Brain pericyte (primary cell): Measurements from ENCODE around the gene WNT4.
A peak's percentile ranks its signal among the peaks of the same experiment; 100 is the strongest.
"Not testable (repeated sequence)": the region's sequence is repeated elsewhere in the genome, so short reads cannot be mapped to it uniquely, and the experiment has no call there.

ENCODE experiments used
- DNase-seq: peaks from one replicate; pipeline ENCODE4 v3.0.0-alpha.2; 2012; ENCODE audit warnings: low read depth, low spot score

The WNT4 gene

GRCh38 chr1:22111115-22111514 lies 31.8 kb downstream of the WNT4 start:
- DNase-seq = no peak

GRCh38 chr1:22110016-22110415 lies 32.9 kb downstream of the WNT4 start:
- no peak for DNase-seq

DNA sequence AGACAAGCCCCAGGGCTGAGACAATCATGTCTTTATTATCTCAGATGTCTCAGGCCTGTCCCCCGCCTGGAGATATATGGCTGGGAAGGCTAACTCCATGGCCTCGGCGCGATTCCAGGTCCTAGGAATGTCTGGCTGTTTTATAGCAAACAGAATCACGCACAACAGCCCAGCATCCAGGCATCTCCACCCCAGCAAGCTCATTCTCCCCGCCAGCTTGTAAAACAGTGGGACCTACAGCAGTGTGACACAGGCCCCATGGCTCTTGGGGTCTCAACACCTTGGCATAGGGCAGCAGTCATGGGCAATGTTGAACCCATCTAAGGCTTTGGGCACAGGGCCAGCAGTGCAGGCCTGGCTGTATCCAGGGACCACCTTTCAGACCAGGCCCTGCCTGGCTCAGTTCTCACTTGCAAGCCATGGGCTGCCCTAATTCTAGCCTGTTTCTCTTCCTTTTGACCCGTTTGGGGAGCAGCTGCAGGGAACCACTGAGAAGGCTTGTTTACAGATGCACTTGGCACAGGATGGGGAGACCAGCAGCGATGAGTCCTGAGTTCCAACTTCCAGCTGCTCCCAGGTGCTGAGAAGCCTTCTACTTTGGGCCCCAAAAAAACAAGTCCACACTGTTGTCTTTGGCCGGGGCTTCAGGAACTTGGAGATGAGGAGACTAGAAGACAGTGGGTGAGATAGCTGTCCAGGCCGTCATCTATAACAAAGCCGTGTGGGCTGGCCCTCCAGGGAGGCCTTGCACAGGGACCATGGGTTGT lies 34.4 kb downstream of the WNT4 start:
- peak; percentile 40 for DNase-seq

DNA sequence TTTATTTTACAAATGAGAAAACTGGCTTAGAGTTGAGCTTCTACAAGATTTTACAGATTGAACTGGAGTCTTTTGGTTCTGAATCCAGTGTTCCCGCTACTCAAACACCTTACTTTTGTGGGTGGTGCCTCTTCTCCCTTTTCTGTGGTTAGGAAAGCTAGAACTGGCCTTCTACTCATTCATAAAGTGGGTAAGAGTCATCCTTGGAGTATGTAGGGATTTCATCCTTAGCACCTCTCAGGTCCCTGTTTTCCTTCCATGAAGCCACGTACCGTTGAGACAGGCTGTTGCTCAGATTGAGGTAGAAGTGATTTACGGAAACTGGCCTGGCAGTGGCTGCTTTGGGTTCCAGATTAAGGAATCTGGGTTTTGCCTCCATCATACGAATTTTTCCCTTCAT lies 35.8 kb downstream of the WNT4 start:
- DNase-seq = no peak

DNA sequence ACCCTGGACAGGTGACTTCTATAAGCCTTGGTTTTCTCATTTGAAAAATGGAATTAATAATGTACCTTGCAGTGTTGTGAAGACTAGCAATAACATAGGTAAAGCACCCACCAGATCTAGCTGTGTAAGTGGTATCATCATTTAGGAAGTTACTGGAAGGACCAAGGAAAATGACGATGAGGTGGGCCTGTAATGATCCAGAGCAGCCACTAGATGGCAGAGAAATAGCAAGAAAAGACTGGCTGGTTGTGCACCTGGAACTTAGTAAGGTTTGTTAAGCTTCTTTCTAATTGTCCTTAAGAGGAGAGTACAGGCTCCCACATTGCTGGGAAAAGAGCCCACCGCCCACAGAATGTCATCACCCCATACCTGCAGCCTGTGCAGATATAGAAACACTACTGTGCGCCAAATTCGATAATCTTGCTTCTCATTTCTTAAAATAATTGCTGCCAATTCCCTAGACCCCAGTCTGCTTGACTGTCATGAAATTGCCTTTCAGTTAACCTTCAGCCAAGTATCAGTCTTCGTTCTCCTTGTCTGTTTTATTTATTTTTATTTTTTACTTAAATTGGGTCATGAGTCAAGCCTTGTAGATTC lies 37.2 kb downstream of the WNT4 start:
- no peak for DNase-seq

DNA sequence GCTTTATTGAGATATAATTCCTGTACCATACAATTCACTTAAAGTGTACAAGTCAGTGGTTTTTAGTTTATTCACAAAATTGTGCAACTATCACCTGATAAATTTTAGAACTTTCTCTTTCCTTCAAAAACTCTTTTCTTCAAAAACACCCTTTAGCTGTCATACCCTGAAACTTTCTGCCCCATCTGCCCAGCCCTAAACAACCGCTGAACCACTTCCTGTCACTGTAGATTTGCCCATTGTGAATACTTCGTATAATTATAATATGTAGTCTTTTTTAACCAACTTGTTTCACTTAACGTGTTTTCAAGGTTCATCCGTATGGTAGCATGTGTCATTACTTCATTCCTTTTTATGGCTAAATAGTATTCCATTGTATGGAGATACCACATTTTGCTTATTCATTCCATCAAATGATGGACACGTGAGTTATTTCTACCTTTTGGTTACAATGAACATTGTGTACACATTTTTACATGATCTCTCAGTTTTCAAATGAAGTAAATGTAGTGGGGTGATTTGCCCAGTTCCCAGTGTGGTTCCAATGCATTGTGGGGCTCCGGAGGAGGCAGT lies 37.9 kb downstream of the WNT4 start:
- DNase-seq = no peak

- no peak for DNase-seq
These were observed 38.8 kb downstream of the WNT4 start for GRCh38 chr1:22104094-22104493.

DNA sequence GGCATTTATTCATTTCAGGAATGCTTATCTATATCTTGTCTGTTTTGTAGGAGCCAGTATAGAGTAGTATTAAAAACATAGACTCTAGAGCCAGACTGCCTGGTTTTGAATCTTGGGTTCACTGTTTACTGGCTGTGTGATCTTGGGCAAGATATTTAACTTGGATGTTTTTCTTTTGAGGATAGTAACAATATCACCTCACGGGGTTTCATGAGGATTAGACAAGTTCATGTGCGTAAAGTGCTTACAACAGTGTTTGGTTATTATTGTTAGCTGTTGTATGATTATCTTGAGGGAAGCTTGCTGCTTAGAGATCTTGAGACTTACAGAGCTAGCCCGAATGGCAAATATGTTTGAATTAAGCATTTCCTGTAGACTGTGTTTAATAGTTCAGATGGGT lies 40.2 kb downstream of the WNT4 start:
- DNase-seq = no peak

DNA sequence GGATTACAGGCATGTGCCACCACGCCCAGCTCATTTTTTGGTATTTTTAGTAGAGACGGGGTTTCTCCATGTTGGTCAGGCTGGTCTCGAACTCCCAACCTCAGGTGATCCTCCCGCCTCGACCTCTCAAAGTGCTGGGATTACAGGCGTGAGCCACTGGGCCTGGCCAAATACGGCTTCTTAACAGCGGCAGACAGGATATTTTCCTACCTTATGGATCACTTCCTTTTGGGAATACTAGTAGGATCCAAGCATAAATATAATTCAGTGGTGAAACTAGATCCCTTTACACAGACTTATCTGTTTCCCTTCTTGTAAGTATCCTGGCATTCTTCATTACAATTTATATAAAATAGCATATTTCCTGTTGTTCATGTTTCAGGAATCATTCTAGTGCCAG lies 40.9 kb downstream of the WNT4 start:
- no peak for DNase-seq

DNA sequence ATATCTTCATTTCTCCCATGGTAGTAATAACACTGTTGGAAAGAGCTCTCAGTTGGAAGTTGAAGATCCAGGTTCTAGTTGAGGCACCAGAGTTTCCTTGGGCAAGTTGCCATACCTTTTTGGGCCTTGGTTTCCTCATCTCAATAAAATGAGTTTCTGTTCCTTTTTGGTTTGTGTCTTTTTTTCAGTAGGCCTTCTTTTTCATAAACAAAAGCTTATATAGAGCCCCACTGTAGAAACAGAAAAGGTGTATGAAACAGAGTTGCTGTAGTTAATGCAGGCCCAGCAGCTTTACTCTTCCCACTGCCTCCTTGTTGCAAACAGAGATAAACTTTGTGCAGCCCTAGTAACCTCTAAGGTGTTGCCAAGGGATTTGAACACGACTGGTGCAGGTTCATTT lies 41.7 kb downstream of the WNT4 start:
- DNase-seq = no peak

- DNase-seq = no peak
These were observed 42.7 kb downstream of the WNT4 start for GRCh38 chr1:22100168-22100567.

- DNase-seq = no peak
These were observed 44.1 kb downstream of the WNT4 start for GRCh38 chr1:22098752-22099151.

GRCh38 chr1:22096463-22096862 lies 46.4 kb downstream of the WNT4 start:
- DNase-seq = no peak

GRCh38 chr1:22096036-22096435 lies 46.9 kb downstream of the WNT4 start:
- DNase-seq = no peak

DNA sequence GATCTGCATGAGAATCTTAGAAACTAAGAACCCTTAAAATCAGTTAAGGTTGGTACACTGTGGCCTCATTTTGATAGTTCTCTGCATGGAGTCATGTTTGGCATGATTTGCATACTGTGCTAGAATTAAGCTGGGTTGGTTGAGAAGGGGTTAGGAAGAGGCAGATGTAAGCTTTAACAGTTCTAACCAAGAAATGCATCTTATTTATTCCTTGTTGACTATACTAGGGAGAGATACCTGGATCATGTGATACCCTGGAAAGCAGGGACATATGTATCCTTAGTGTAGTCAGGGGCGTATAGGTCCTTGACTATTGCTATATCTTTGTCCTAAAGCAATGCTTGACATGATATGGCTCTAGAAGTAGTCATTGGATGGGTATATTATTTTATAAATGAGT lies 49.4 kb downstream of the WNT4 start:
- no peak for DNase-seq

GRCh38 chr1:22092026-22092768 lies 50.7 kb downstream of the WNT4 start:
- DNase-seq = not testable (repeated sequence)

DNA sequence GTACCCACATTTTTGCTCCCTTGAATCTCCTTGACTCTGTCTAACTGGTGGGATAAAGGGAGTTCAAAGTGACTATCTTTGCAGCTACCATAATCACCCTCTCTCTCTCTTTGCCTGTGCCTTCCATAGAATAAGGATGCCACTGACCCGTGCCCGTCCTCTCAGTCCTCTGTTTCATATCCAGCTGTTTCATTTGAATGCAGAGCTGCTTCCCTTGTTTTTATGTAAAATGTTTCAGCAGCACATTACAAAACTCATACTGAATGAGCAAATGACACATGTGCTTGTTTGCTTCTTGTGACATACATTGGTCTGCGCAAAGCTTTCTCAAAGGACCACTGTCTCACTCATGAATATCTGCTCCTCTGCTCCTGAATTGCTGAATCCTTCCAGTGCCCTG lies 52.0 kb downstream of the WNT4 start:
- no peak for DNase-seq

DNA sequence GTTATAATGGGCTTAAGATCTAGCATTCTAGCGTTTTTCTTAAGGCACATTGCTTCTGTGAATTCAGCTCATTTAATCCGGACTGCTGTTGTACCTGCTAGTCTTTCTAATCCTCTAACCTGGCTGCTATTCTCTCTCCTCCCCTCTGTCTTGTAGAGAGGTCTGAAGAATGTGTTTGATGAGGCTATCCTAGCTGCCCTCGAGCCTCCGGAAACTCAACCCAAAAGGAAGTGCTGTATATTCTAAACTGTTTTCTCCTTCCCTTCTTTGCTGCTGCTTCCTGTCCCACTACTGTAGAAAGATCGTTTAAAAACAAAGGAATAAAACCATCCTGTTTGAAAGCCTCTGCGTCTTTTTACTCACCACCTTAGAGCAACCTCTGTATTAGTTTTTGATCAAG lies 53.1 kb downstream of the WNT4 start:
- no peak for DNase-seq

- DNase-seq = no peak
These were observed 53.7 kb downstream of the WNT4 start for GRCh38 chr1:22089134-22089571.

GRCh38 chr1:22088331-22088730 lies 54.6 kb downstream of the WNT4 start:
- DNase-seq = no peak

DNA sequence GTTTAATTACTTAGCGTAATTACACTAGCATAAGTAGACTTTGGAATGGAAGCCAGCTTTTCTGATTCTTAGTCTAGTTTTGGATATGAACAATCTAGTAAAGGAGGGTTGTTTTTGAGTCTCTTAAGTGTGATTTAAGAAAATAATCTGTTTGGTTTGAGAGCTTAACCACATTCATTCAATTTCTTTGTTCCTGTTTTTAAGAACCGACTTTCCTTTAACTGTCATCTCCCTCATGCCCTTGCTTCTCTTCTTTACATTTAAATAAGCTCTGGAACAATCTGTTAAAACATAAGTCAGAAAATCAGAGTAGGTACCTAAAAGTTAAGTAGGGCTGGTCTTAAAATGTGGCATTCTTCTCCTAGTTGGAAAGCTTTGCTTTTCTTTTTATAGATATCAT lies 62.7 kb downstream of the WNT4 start:
- no peak for DNase-seq

- no peak for DNase-seq
These were observed 64.8 kb downstream of the WNT4 start for GRCh38 chr1:22078133-22078532.

- DNase-seq = no peak
These were observed 65.2 kb downstream of the WNT4 start for GRCh38 chr1:22077728-22078127.
